Measurements from ENCODE around the gene H2BK1.

H2BK1 gene

DNA sequence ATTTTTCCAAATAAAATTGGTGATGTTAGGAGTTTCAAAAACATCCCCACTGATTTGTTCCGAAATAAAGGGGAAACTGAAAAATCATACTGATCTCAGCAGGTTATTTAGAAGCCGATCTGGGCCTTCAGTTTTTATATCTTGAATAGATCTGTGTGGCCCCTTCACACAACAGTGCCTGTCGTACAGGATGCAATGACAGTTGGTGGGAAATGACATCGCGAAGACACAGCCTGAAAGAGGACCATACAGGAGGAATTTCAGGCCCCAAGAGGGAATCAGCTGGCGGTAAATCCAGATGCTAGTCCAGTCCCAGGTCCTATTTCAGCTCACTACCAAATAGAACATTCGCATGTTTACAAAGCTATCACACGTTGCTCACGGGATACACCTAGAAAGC is 3.0 kb downstream of the H2BK1 start:
- CTCF ChIA-PET: no interaction called here

DNA sequence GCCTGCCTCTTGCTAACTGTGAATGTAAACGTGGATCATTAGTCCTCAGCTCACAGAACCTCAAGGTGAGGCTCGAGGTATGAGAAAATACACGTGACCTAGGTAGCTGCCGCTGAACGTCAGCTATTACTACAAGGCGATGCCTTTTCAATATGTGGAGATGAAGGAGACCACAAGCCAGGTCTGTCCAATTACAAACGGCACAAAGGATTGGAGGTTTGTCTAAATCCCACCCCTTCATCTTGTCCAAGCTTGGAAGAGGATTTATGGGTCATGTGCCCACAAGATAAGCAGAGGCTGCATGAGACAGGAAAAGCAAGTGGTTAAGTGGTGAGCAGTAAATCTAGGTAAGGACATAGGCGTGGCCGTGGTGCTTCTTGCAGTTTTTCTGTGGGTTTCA is 3.4 kb downstream of the H2BK1 start:
- ChIA-PET CTCF (no interaction called here), POLR2A (ENCODE audit: low non-redundant PET) (no interaction called here)
- no peak for TF ChIP-seq CTCF (conservative IDR thresholded peaks at IDR 0.05; ENCODE audit: low read depth)
- no peak for DNase-seq (ENCODE audit: low spot score)
- no peak overlapping the region for H3K27ac ChIP-seq

More for the DNA sequence above, 3.0 kb downstream of the H2BK1 start:
- H3K27ac ChIP-seq: no peak overlapping the region
- DNase-seq (ENCODE audit: low spot score): no peak
- no peak for TF ChIP-seq CTCF (conservative IDR thresholded peaks at IDR 0.05; ENCODE audit: low read depth)
- POLR2A ChIA-PET (ENCODE audit: low non-redundant PET): no interaction called here

DNA sequence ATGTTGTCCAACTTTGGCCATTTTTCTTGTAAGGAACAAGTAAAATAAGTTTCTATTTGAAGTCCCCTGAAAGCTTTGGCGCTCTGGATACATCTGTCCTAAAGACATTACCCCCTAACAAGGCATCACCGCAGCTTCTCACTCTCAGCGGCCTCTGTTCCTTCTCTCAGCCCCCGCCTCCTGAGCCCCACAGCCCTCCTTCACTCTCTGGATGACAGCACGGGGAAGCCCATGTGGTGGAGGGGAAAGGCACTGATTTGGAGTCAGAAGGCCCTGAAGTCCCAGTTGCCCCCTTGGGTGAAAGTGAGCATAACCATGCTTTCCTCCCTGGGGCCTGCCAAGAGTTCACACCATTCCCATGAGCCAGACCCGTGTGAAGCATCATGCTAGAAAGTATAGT is 4.6 kb downstream of the H2BK1 start:
- DNase-seq (ENCODE audit: low spot score): no peak
- no peak for TF ChIP-seq CTCF (conservative IDR thresholded peaks at IDR 0.05; ENCODE audit: low read depth)
- H3K27ac ChIP-seq: no peak overlapping the region
- CTCF ChIA-PET: no interaction called here
- POLR2A ChIA-PET (ENCODE audit: low non-redundant PET): no interaction called here

- H3K27ac ChIP-seq: no peak overlapping the region
- TF ChIP-seq CTCF (conservative IDR thresholded peaks at IDR 0.05; ENCODE audit: low read depth): no peak
- DNase-seq (ENCODE audit: low spot score): no peak
- ChIA-PET CTCF (interaction anchor here (0.6 kb wide), 1 partner anchor 100 kb away, joined by 4 read pairs; no protein-coding TSS in a partner anchor), POLR2A (ENCODE audit: low non-redundant PET) (no interaction called here)
Observed at GRCh38 chr7:151204383-151205032, 5.8 kb downstream of the H2BK1 start.

- no peak for DNase-seq (ENCODE audit: low spot score)
- no peak for TF ChIP-seq CTCF (conservative IDR thresholded peaks at IDR 0.05; ENCODE audit: low read depth)
- no peak overlapping the region for H3K27ac ChIP-seq
- CTCF ChIA-PET: no interaction called here
- POLR2A ChIA-PET (ENCODE audit: low non-redundant PET): no interaction called here
Observed at GRCh38 chr7:151202836-151203235, 7.5 kb downstream of the H2BK1 start.

DNA sequence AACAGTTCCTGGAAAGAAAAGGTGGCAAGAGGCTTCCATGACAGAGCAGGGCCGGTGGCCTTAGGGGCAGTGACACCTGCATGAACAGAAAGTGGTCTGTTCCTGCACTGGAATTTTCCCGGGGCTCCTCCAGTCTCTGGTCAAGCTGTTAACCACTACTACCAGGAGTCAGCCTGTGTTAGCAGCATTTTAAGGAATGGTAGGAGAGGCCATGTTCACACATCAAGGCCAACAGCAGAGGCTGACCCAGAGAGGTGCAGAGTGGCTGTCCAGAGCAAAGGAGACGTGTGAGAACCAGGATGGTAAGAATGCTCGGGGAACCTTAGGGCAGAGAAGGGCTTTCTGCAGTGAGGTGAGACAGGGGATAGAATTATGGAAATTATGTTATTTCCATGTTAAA is 8.5 kb downstream of the H2BK1 start:
- no peak overlapping the region for H3K27ac ChIP-seq
- CTCF ChIA-PET: no interaction called here
- no peak for DNase-seq (ENCODE audit: low spot score)
- TF ChIP-seq CTCF (conservative IDR thresholded peaks at IDR 0.05; ENCODE audit: low read depth): no peak
- POLR2A ChIA-PET (ENCODE audit: low non-redundant PET): no interaction called here

All from RWPE1 (cell line).